ENCODE measurements around the gene PYGM.

Gene PYGM

DNA sequence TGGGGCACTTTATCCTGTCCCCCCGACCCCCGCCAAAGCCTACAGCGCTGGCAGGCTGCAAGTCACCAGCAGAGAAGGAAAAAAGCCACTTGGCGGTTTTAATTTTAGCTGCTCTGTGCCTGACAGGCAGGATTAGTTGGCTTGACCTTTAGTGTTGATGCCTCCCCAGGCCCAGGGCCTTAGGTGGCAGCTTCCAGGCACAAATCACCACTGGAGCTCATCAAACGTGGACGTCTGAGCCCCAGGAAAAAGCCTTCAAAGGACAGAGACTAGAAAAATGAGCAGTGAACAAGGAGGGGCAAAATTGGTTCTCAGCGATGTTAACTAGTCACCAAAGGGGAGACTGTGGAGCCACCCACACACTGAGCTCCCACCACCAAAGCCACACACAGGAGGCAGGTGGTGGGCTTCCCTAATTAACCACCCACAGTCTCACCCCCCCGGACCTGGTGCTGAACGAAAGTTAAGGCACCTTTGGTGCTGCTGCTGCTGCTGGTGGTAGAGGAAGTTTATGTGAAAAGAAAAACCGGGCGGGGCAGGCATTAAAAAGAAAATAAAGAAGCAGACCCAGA, 4.4 kb upstream of the PYGM start:
- Histone ChIP-seq H3K9me3 (ENCODE audit: severe bottlenecking) (no peaks in the 10 kb centered on the region), H3K4me3 (ENCODE audit: low read depth, low read length) (no peak overlapping the region), H3K27me3 (ENCODE audit: insufficient read depth, low read depth, severe bottlenecking) (no peaks in the 10 kb centered on the region), H3K27ac (peak overlapping the region; percentile 22), H3K36me3 (peaks cover 64% of the 10 kb centered on the region)
- no peak for DNase-seq
- TF ChIP-seq, protein P1, sequence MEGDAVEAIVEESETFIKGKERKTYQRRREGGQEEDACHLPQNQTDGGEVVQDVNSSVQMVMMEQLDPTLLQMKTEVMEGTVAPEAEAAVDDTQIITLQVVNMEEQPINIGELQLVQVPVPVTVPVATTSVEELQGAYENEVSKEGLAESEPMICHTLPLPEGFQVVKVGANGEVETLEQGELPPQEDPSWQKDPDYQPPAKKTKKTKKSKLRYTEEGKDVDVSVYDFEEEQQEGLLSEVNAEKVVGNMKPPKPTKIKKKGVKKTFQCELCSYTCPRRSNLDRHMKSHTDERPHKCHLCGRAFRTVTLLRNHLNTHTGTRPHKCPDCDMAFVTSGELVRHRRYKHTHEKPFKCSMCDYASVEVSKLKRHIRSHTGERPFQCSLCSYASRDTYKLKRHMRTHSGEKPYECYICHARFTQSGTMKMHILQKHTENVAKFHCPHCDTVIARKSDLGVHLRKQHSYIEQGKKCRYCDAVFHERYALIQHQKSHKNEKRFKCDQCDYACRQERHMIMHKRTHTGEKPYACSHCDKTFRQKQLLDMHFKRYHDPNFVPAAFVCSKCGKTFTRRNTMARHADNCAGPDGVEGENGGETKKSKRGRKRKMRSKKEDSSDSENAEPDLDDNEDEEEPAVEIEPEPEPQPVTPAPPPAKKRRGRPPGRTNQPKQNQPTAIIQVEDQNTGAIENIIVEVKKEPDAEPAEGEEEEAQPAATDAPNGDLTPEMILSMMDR (IDR thresholded peaks at IDR 0.05; ENCODE audit: low read depth, low read length): no peak

DNA sequence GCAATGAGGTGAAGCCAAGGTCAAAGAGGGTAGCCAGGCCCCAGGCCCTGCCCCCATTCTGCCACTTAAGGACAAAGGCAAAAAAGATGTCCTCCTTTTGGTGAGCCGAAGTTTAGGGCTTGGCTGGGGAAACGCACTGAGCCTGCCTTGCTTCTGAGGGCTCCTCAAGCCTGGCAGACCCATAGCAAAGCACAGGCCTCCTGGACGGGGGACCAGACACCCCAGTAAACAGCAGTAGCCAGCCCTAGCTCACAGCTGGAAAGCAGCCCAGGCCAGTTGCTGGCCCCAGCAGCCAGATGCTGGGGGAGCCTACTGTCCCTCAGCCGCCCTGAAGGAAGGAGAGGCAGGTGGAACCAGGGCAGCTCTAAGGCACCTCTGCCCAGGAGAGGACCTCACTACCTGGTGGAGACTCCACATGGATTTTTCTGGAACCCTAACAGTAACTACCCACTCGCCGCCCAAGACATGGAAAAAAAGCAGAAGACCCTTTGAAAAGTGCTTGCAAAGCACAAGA, 3.8 kb upstream of the PYGM start:
- DNase-seq: no peak
- peaks cover 59% of the 10 kb centered on the region for H3K36me3 ChIP-seq
- TF ChIP-seq, protein P1 (IDR thresholded peaks at IDR 0.05; ENCODE audit: low read depth, low read length): no peak
- no peak overlapping the region for H3K4me3 ChIP-seq (ENCODE audit: low read depth, low read length)
- H3K27me3 ChIP-seq (ENCODE audit: insufficient read depth, low read depth, severe bottlenecking): no peaks in the 10 kb centered on the region
- H3K27ac ChIP-seq: peak overlapping the region; percentile 22
- H3K9me3 ChIP-seq (ENCODE audit: severe bottlenecking): no peaks in the 10 kb centered on the region

DNA sequence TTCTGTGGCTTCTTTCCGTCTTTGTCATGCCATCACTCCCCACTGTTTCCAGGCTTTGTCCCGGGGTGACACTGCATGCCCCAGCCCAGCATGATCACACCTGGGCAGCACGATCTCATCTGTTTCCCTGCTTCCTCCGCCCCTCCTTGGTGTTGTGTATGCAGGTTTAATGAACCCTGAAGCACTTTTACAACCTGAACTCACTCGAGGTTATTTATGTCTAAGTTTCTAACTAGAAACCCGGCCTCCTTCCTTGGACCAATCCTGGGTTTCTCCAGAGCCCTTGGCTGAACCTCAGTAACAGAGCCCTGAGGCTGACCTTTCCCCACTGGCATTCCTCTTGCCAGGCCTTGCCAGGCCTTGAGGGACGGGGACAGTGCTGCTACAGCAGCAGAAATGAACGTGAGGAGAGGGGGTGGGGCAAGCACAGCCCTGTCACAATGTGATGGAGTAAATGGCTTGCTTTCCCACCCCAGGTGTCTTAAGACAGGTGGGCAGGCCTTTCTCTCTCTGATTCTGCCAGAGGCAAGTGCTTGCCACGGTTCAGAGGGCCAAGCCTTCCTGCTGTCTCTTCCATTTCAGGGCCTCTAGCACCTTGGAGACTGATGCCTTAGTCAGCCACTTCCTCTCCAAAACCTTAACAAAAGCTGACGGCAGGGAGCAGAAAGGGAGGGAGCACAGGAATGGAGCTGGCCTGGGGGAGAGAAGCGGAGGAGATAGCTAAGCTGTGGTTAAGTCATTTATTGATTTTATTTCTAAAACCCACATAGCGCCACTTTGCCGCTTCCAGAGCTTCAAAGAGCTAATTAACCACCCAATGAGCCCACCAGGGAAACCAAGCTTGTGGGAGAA, 3.1 kb upstream of the PYGM start:
- H3K27me3 ChIP-seq (ENCODE audit: insufficient read depth, low read depth, severe bottlenecking): no peaks in the 10 kb centered on the region
- no peak overlapping the region for H3K4me3 ChIP-seq (ENCODE audit: low read depth, low read length)
- no peaks in the 10 kb centered on the region for H3K9me3 ChIP-seq (ENCODE audit: severe bottlenecking)
- H3K36me3 ChIP-seq: peaks cover 52% of the 10 kb centered on the region
- TF ChIP-seq, protein P1 (IDR thresholded peaks at IDR 0.05; ENCODE audit: low read depth, low read length): no peak
- DNase-seq: no peak
- peak overlapping the region; percentile 22 for H3K27ac ChIP-seq

DNA sequence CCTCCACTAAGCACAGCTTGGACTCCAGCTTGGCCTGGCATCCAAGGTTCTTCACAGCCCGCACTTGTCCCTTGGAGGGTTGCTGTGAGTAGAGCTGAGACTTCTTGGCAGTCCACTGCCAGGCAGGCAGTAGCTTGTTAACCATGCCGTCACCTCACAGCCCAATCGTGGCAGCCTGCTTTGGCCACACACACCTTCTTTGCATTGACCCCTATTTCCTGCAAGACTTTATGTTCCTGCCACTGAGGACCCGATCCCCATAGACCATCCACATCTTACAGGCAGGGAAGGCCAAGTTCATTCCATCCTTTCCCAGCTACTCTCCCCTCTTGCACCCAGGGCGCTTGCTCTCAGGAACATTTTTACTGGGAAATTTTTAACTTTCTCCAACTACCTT, 2.5 kb upstream of the PYGM start:
- TF ChIP-seq, protein P1 (IDR thresholded peaks at IDR 0.05; ENCODE audit: low read depth, low read length): no peak
- no peak overlapping the region for H3K27ac ChIP-seq
- no peaks in the 10 kb centered on the region for H3K9me3 ChIP-seq (ENCODE audit: severe bottlenecking)
- H3K27me3 ChIP-seq (ENCODE audit: insufficient read depth, low read depth, severe bottlenecking): no peaks in the 10 kb centered on the region
- DNase-seq: no peak
- H3K36me3 ChIP-seq: peaks cover 46% of the 10 kb centered on the region
- H3K4me3 ChIP-seq (ENCODE audit: low read depth, low read length): no peak overlapping the region

DNA sequence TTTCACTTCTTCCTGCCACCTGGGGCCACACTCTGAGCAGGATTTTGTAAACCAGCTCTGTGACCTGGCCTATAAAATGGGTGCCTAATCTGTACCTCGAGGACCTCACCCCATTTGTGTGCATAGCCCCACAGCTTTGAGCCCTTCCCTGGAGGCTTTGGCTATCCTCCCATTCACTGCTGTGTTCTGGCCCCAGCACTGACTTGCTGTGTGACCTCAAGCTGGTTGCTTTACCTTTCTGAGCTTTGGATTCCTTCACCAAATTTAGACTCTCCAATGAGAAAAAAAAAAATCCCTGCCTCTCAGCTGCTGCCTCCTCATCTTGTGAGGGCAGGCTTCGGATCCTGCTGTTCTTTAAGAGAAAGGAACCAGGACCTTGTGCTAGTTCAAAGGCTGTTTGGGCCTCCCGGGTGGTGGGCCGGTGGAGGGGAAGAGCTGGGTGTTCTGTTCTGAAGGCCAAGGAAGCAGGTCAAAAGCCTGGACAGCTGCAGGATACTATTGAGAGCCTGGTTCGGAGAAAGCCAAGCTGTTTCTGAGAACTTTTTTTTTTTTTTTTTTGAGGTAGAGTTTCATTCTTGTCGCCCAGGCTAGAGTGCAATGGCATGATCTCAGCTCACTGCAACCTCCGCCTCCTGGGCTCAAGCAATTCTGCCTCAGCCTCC, 1.1 kb upstream of the PYGM start:
- H3K36me3 ChIP-seq: peaks cover 34% of the 10 kb centered on the region
- no peaks in the 10 kb centered on the region for H3K27me3 ChIP-seq (ENCODE audit: insufficient read depth, low read depth, severe bottlenecking)
- no peak for DNase-seq
- H3K9me3 ChIP-seq (ENCODE audit: severe bottlenecking): no peaks in the 10 kb centered on the region
- peak overlapping the region; percentile 63; the same call in 1 of the 2 replicates for H3K27ac ChIP-seq
- no peak overlapping the region for H3K4me3 ChIP-seq (ENCODE audit: low read depth, low read length)
- TF ChIP-seq, protein P1 (IDR thresholded peaks at IDR 0.05; ENCODE audit: low read depth, low read length): no peak
